ENCODE results near the gene HOXC9.

HOXC9 gene

GRCh38 chr12:54051874-54052437, 52.0 kb downstream of the HOXC9 start (continued):
- TF ChIP-seq ZNF530 (tag by site-specific recombination; IDR thresholded peaks at IDR 0.05; ENCODE audit: low read depth) (no peak), ZNF658 (tag by site-specific recombination; IDR thresholded peaks at IDR 0.05) (no peak), ZNF157 (tag by site-specific recombination; IDR thresholded peaks at IDR 0.05) (no peak), ZNF571 (tag by site-specific recombination; IDR thresholded peaks at IDR 0.05) (no peak), ZEB2 (tag by site-specific recombination; IDR thresholded peaks at IDR 0.05) (peak; percentile 99), PRDM6 (tag by site-specific recombination; IDR thresholded peaks at IDR 0.05) (peak; percentile 100), ZNF561 (tag by site-specific recombination; IDR thresholded peaks at IDR 0.05; ENCODE audit: borderline replicate concordance) (peak; percentile 99), PRDM1 (tag by site-specific recombination; IDR thresholded peaks at IDR 0.05) (peak; percentile 70), IKZF3 (tag by site-specific recombination; IDR thresholded peaks at IDR 0.05) (peak; percentile 97), ZNF211 (tag by site-specific recombination; IDR thresholded peaks at IDR 0.05; ENCODE audit: low read depth) (no peak), HIC1 (tag by site-specific recombination; IDR thresholded peaks at IDR 0.05) (peak; percentile 95), ZNF555 (tag by site-specific recombination; conservative IDR thresholded peaks at IDR 0.05) (no peak), KLF16 (tag by site-specific recombination; IDR thresholded peaks at IDR 0.05) (peak; percentile 78), ZNF707 (tag by site-specific recombination; IDR thresholded peaks at IDR 0.05) (no peak), ZNF560 (tag by site-specific recombination; IDR thresholded peaks at IDR 0.05; ENCODE audit: borderline replicate concordance) (no peak), ZNF626 (tag by site-specific recombination; IDR thresholded peaks at IDR 0.05) (no peak), KLF17 (tag by site-specific recombination; IDR thresholded peaks at IDR 0.05) (no peak; the same call in none of the 2 replicates), ZNF174 (tag by site-specific recombination; IDR thresholded peaks at IDR 0.05) (no peak), ZNF639 (tag by site-specific recombination; IDR thresholded peaks at IDR 0.05) (peak; percentile 90), PRDM2 (tag by site-specific recombination; IDR thresholded peaks at IDR 0.05; ENCODE audit: borderline replicate concordance) (no peak), PRDM10 (tag by site-specific recombination; IDR thresholded peaks at IDR 0.05) (no peak), ZNF433 (tag by site-specific recombination; IDR thresholded peaks at IDR 0.05; ENCODE audit: low read depth) (no peak)

All from HEK293 (cell line).